ENCODE measurements around the gene RARRES1. TPM values are rescaled to one million over a fixed set of nuclear protein-coding genes. Genes with fewer than 3 reads are reported as not detected.

The RARRES1 gene
- total RNA-seq, 1 donor from 2014 or later: 2.4 TPM

- no peak overlapping the region for H3K27ac Mint-ChIP-seq (ENCODE audit: unreplicated experiment)
- no peak for TF ChIP-seq CTCF (IDR thresholded peaks at IDR 0.05)
- H3K4me3 Mint-ChIP-seq (ENCODE audit: unreplicated experiment): no peak overlapping the region
- no peaks in the 10 kb centered on the region for H3K36me3 Mint-ChIP-seq (ENCODE audit: unreplicated experiment)
- H3K9me3 Mint-ChIP-seq (ENCODE audit: unreplicated experiment): no peaks in the 10 kb centered on the region
- no peak for DNase-seq (ENCODE audit: extremely low spot score, unreplicated experiment)
- H3K27me3 Mint-ChIP-seq (ENCODE audit: unreplicated experiment): no peaks in the 10 kb centered on the region
- H3K4me1 Mint-ChIP-seq (ENCODE audit: unreplicated experiment): peaks cover 23% of the 10 kb centered on the region
These were observed 33.4 kb upstream of the RARRES1 start for GRCh38 chr3:158765518-158766205.

GRCh38 chr3:158763421-158763820 is 31.2 kb upstream of the RARRES1 start:
- no peak for DNase-seq (ENCODE audit: extremely low spot score, unreplicated experiment)
- Mint-ChIP-seq H3K9me3 (ENCODE audit: unreplicated experiment) (no peaks in the 10 kb centered on the region), H3K4me3 (ENCODE audit: unreplicated experiment) (no peak overlapping the region), H3K27me3 (ENCODE audit: unreplicated experiment) (no peaks in the 10 kb centered on the region), H3K36me3 (ENCODE audit: unreplicated experiment) (no peaks in the 10 kb centered on the region), H3K4me1 (ENCODE audit: unreplicated experiment) (peaks cover 4% of the 10 kb centered on the region), H3K27ac (ENCODE audit: unreplicated experiment) (no peak overlapping the region)
- TF ChIP-seq CTCF (IDR thresholded peaks at IDR 0.05): no peak

- Mint-ChIP-seq H3K27me3 (ENCODE audit: unreplicated experiment) (no peaks in the 10 kb centered on the region), H3K27ac (ENCODE audit: unreplicated experiment) (no peak overlapping the region), H3K4me1 (ENCODE audit: unreplicated experiment) (no peaks in the 10 kb centered on the region), H3K4me3 (ENCODE audit: unreplicated experiment) (no peak overlapping the region), H3K36me3 (ENCODE audit: unreplicated experiment) (no peaks in the 10 kb centered on the region), H3K9me3 (ENCODE audit: unreplicated experiment) (no peaks in the 10 kb centered on the region)
- no peak for DNase-seq (ENCODE audit: extremely low spot score, unreplicated experiment)
- TF ChIP-seq CTCF (IDR thresholded peaks at IDR 0.05): no peak
These were observed 30.4 kb upstream of the RARRES1 start for GRCh38 chr3:158762701-158763100.

- H3K9me3 Mint-ChIP-seq (ENCODE audit: unreplicated experiment): no peaks in the 10 kb centered on the region
- no peaks in the 10 kb centered on the region for H3K27me3 Mint-ChIP-seq (ENCODE audit: unreplicated experiment)
- TF ChIP-seq CTCF (IDR thresholded peaks at IDR 0.05): no peak
- no peak overlapping the region for H3K27ac Mint-ChIP-seq (ENCODE audit: unreplicated experiment)
- no peaks in the 10 kb centered on the region for H3K4me1 Mint-ChIP-seq (ENCODE audit: unreplicated experiment)
- no peaks in the 10 kb centered on the region for H3K36me3 Mint-ChIP-seq (ENCODE audit: unreplicated experiment)
- DNase-seq (ENCODE audit: extremely low spot score, unreplicated experiment): no peak
- H3K4me3 Mint-ChIP-seq (ENCODE audit: unreplicated experiment): no peak overlapping the region
These were observed 29.1 kb upstream of the RARRES1 start for GRCh38 chr3:158761350-158761749.

GRCh38 chr3:158755421-158755820 is 23.2 kb upstream of the RARRES1 start:
- Mint-ChIP-seq H3K9me3 (ENCODE audit: unreplicated experiment) (no peaks in the 10 kb centered on the region), H3K4me3 (ENCODE audit: unreplicated experiment) (no peak overlapping the region), H3K36me3 (ENCODE audit: unreplicated experiment) (peaks cover 2% of the 10 kb centered on the region), H3K27ac (ENCODE audit: unreplicated experiment) (no peak overlapping the region), H3K27me3 (ENCODE audit: unreplicated experiment) (no peaks in the 10 kb centered on the region), H3K4me1 (ENCODE audit: unreplicated experiment) (no peaks in the 10 kb centered on the region)
- no peak for DNase-seq (ENCODE audit: extremely low spot score, unreplicated experiment)
- TF ChIP-seq CTCF (IDR thresholded peaks at IDR 0.05): no peak
